Measurements from ENCODE around the gene NALCN.

Gene NALCN

DNA sequence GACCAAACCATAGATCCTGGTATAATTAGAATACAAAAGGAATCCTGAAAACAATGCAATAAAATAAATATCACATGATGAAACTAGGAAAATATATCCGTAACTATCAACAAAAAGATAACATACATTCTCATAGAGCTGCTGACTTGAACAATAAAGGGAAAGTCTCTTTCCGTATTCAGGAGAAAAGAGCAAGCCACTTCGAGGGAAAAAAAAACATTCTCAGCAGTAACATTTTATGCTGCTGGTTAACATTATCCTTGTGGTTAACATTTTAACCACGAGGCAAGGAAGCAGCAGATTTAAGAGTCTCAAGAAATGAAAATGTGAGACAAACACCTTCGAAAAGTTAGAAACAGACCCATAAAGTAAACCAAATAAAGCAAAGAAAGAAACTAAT lies 25.8 kb downstream of the NALCN start:
- Histone ChIP-seq H3K36me3 (replicated peaks; ENCODE audit: low read depth, low read length) (no peaks in the 10 kb centered on the region), H3K4me1 (ENCODE audit: low read length) (no peaks in the 10 kb centered on the region), H3K4me2 (ENCODE audit: low read length) (no peak overlapping the region)

GRCh38 chr13:101384929-101385328 lies 31.4 kb downstream of the NALCN start:
- no peaks in the 10 kb centered on the region for H3K79me2 ChIP-seq (ENCODE audit: low read length)
- no peak overlapping the region for H3K9ac ChIP-seq (ENCODE audit: low read length)
- H3K4me1 ChIP-seq (ENCODE audit: low read length), result no peaks in the 10 kb centered on the region
- H4K20me1 ChIP-seq (ENCODE audit: insufficient read depth, low read length), result no peaks in the 10 kb centered on the region
- no peak overlapping the region for H3K4me2 ChIP-seq (ENCODE audit: low read length)
- no peak overlapping the region for H2AFZ ChIP-seq (ENCODE audit: low read depth, low read length)
- H3K27ac ChIP-seq (ENCODE audit: low read length), result no peak overlapping the region
- no peaks in the 10 kb centered on the region for H3K36me3 ChIP-seq (replicated peaks; ENCODE audit: low read depth, low read length)
- H3K9me3 ChIP-seq (ENCODE audit: insufficient read depth, low read length), result no peaks in the 10 kb centered on the region
- no peak overlapping the region for H3K4me3 ChIP-seq (ENCODE audit: low read length)
- no peaks in the 10 kb centered on the region for H3K27me3 ChIP-seq (ENCODE audit: low read depth, low read length)
- TF ChIP-seq, protein P1, sequence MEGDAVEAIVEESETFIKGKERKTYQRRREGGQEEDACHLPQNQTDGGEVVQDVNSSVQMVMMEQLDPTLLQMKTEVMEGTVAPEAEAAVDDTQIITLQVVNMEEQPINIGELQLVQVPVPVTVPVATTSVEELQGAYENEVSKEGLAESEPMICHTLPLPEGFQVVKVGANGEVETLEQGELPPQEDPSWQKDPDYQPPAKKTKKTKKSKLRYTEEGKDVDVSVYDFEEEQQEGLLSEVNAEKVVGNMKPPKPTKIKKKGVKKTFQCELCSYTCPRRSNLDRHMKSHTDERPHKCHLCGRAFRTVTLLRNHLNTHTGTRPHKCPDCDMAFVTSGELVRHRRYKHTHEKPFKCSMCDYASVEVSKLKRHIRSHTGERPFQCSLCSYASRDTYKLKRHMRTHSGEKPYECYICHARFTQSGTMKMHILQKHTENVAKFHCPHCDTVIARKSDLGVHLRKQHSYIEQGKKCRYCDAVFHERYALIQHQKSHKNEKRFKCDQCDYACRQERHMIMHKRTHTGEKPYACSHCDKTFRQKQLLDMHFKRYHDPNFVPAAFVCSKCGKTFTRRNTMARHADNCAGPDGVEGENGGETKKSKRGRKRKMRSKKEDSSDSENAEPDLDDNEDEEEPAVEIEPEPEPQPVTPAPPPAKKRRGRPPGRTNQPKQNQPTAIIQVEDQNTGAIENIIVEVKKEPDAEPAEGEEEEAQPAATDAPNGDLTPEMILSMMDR (IDR thresholded peaks at IDR 0.05; ENCODE audit: low read depth, low read length), result no peak
- no peak for TF ChIP-seq EZH2phosphoT487 (IDR thresholded peaks at IDR 0.05; ENCODE audit: low read depth)

More for the DNA sequence above, 25.8 kb downstream of the NALCN start:
- Histone ChIP-seq H3K27me3 (ENCODE audit: low read depth, low read length) (0 out of 2 replicates have a peak, but pooled peaks cover 3% of the 10 kb centered on the region), H3K9me3 (ENCODE audit: insufficient read depth, low read length) (no peaks in the 10 kb centered on the region), H3K4me3 (ENCODE audit: low read length) (no peak overlapping the region), H4K20me1 (ENCODE audit: insufficient read depth, low read length) (no peaks in the 10 kb centered on the region), H2AFZ (ENCODE audit: low read depth, low read length) (no peak overlapping the region), H3K9ac (ENCODE audit: low read length) (no peak overlapping the region), H3K27ac (ENCODE audit: low read length) (no peak overlapping the region), H3K79me2 (ENCODE audit: low read length) (no peaks in the 10 kb centered on the region)
- TF ChIP-seq EZH2phosphoT487 (IDR thresholded peaks at IDR 0.05; ENCODE audit: low read depth), result no peak
- TF ChIP-seq, protein P1 (IDR thresholded peaks at IDR 0.05; ENCODE audit: low read depth, low read length), result no peak

GRCh38 chr13:101383595-101383994 lies 32.7 kb downstream of the NALCN start:
- no peak overlapping the region for H3K9ac ChIP-seq (ENCODE audit: low read length)
- H3K79me2 ChIP-seq (ENCODE audit: low read length), result no peaks in the 10 kb centered on the region
- H3K4me2 ChIP-seq (ENCODE audit: low read length), result no peak overlapping the region
- H3K27me3 ChIP-seq (ENCODE audit: low read depth, low read length), result no peaks in the 10 kb centered on the region
- no peak overlapping the region for H2AFZ ChIP-seq (ENCODE audit: low read depth, low read length)
- no peaks in the 10 kb centered on the region for H4K20me1 ChIP-seq (ENCODE audit: insufficient read depth, low read length)
- H3K9me3 ChIP-seq (ENCODE audit: insufficient read depth, low read length), result no peaks in the 10 kb centered on the region
- no peak overlapping the region for H3K27ac ChIP-seq (ENCODE audit: low read length)
- no peaks in the 10 kb centered on the region for H3K4me1 ChIP-seq (ENCODE audit: low read length)
- no peak overlapping the region for H3K4me3 ChIP-seq (ENCODE audit: low read length)
- TF ChIP-seq, protein P1 (IDR thresholded peaks at IDR 0.05; ENCODE audit: low read depth, low read length), result no peak
- TF ChIP-seq EZH2phosphoT487 (IDR thresholded peaks at IDR 0.05; ENCODE audit: low read depth), result no peak
- no peaks in the 10 kb centered on the region for H3K36me3 ChIP-seq (replicated peaks; ENCODE audit: low read depth, low read length)

GRCh38 chr13:101382701-101383100 lies 33.6 kb downstream of the NALCN start:
- Histone ChIP-seq H3K27ac (ENCODE audit: low read length) (no peak overlapping the region), H3K79me2 (ENCODE audit: low read length) (no peaks in the 10 kb centered on the region), H3K4me2 (ENCODE audit: low read length) (no peak overlapping the region)

More at GRCh38 chr13:101382701-101383100, 33.6 kb downstream of the NALCN start:
- Histone ChIP-seq H3K27me3 (ENCODE audit: low read depth, low read length) (no peaks in the 10 kb centered on the region), H4K20me1 (ENCODE audit: insufficient read depth, low read length) (no peaks in the 10 kb centered on the region), H3K4me3 (ENCODE audit: low read length) (no peak overlapping the region), H3K9ac (ENCODE audit: low read length) (no peak overlapping the region), H3K9me3 (ENCODE audit: insufficient read depth, low read length) (no peaks in the 10 kb centered on the region), H3K4me1 (ENCODE audit: low read length) (no peaks in the 10 kb centered on the region), H2AFZ (ENCODE audit: low read depth, low read length) (no peak overlapping the region), H3K36me3 (replicated peaks; ENCODE audit: low read depth, low read length) (no peaks in the 10 kb centered on the region)
- TF ChIP-seq EZH2phosphoT487 (IDR thresholded peaks at IDR 0.05; ENCODE audit: low read depth), result no peak
- TF ChIP-seq, protein P1 (IDR thresholded peaks at IDR 0.05; ENCODE audit: low read depth, low read length), result no peak

Data from OCI-LY3 (cell line).